GM12801 (cell line): Measurements from ENCODE around the gene ERC1.

Source experiments
- CTCF ChIP-seq: IDR thresholded peaks from one replicate; pipeline ENCODE4 v1.5.1; 2011; ENCODE audit warnings: control low read depth; ENCODE audit not compliant: insufficient read length; ENCODE audit errors: extremely low read depth

The ERC1 gene

GRCh38 chr12:1533205-1533601, 542.2 kb downstream of the ERC1 start:
- TF ChIP-seq CTCF, result no peak

DNA sequence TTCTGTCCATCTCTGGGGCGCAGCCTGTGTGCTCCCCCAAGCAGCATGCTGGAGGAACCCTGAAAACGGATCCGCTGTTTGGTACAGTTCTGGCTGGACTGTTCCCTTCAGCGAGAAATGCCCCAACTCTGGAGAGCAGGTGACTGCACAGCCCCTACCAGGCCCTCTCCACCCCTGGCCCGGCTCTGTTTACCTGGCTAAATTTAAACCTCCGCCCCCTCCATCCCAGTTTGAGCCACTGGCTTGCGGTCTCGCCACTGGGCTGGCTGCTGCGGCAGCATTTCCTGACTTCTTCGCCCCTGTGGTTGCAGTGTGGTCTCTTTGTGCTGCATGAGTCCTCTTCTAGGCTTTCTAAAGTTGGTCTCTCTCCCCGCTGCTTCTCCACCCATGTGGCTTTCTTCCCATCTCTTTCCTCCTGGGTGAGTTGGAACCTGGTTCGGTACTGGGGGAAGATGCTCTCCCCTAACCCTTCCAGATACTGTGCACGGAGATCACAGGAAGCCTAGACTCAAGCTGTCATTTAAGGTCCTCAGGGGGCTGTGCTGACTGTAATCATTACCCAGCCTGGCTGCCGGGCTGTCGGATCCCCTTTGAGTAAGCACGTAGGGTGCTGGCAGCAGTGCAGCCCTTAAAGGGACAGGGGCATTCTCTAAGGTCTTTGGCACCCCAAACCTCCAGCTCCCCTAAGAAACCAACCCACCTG, 542.7 kb downstream of the ERC1 start:
- no peak for TF ChIP-seq CTCF

GRCh38 chr12:1534748-1535147, 543.7 kb downstream of the ERC1 start:
- no peak for TF ChIP-seq CTCF

- TF ChIP-seq CTCF, result no peak
Measured at GRCh38 chr12:1536817-1537216, 545.8 kb downstream of the ERC1 start.

GRCh38 chr12:1539135-1539534, 548.1 kb downstream of the ERC1 start:
- no peak for TF ChIP-seq CTCF

- TF ChIP-seq CTCF, result no peak
Measured at GRCh38 chr12:1540690-1541089, 549.7 kb downstream of the ERC1 start.

- TF ChIP-seq CTCF, result no peak
Measured at GRCh38 chr12:1542599-1542998, 551.6 kb downstream of the ERC1 start.
